Measurements from ENCODE around the gene CITED4. TPM values are rescaled to one million over a fixed set of nuclear protein-coding genes. Genes with fewer than 3 reads are reported as not detected.

The CITED4 gene
- total RNA-seq, 2 donors from 2014 or later, result 8.3 to 9.5 TPM

DNA sequence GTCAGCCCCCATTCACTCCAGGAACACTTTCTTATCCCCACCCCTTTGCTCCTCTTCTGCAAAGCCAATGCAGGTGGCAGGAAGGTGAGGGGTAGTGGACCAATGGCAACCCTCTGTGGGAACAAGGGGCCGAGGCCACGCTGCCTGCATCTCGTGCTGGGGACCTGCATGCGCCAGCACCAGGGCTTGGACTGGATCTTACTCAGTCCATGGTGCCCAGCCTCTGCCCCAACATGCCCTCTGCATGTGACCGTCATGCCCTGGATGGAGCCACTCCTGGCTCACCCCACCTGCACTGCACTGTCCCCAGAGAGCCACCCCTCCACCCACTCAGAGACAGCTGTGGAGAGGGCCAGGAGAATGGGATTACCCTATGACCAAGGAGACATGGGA is 22.2 kb downstream of the CITED4 start:
- intact Hi-C loops (cut with DNase I), result loop anchor here in 1 of 2 donors (10.0 kb wide), 2 partner anchors 215 to 235 kb away; no protein-coding TSS in a partner anchor
- DNase-seq (ENCODE audit: low spot score), result peak; percentile 73

DNA sequence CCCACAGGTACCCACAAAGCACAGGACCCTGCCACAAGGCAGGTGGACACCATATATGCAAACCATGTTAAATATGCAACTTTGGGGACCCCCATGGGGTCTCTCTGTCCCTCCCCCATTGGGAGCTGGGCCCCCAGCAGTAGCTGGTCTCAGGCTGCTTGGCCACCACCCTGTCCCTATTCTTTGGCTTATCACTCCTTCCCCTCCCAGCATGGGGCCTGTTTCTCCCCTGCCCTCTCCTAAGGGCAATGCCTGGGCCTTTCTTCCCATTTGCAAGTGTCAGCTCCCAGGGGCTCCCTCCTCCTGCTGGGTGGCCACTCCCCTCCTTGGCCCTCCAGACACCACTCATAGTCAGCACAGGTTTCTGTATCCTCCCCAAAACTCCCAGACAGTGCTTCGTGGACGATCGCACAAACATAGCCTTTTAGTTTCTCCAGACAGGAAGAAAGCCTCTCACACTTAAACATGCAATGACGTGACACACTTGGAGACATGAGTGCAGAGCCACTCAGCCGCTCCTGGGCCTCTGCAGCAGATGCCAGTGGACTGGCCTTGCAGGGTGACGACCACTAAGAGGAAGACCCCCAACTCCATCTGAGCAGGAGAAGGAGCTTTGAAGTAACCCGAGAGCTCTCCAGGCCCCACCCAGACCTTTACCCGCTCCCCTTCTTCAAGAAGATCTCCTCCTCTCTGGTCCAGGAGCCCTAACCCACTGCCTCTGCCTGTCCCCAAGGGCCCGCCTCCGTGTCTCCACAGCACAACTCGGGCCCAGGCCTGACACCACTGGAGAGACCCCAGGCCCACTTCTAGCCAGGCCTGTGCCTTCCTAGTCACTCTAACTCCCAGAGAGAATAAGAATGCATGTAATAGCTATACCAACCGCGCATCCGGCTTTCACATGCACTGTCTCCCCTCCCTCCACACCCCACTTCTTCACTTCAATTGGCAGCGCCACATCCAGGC is 22.9 kb downstream of the CITED4 start:
- intact Hi-C loops (cut with DNase I), result loop anchor here in 1 of 2 donors (10.0 kb wide), 1 partner anchor 214 kb away; no protein-coding TSS in a partner anchor
- DNase-seq (ENCODE audit: low spot score), result peak; percentile 56

DNA sequence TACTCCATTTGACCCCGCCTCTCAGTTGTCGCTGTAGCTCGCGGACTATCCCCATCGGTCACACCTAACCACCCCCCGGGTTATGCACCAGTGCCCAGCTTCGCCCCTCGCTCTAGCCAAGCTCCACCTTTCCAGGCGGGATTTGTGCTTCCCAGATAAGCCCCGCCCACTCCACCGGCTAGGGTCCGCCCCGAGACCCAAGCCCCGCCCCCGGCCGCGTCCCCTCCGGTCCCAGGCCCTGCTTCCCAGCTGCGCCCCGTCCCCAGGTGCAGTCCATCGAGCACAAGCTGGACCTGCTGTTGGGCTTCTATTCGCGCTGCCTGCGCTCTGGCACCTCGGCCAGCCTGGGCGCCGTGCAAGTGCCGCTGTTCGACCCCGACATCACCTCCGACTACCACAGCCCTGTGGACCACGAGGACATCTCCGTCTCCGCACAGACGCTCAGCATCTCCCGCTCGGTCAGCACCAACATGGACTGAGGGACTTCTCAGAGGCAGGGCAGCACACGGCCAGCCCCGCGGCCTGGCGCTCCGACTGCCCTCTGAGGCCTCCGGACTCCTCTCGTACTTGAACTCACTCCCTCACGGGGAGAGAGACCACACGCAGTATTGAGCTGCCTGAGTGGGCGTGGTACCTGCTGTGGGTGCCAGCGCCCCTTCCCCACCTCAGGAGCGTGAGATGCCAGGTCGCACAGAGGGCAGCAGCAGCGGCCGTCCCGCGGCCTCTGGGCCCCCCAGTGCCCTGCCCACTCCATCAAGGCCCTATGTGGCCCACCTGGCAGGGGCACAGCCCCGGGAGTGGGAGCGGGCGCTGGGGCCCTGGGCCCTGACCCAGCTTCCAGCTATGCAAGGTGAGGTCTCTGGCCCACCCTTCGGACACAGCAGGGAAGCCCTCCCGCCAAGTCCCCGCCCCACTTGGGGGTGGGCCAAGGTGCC is 23.9 kb downstream of the CITED4 start:
- intact Hi-C loops (cut with DNase I), result loop anchor here in 1 of 2 donors (10.0 kb wide), 1 partner anchor 214 kb away; no protein-coding TSS in a partner anchor
- DNase-seq (ENCODE audit: low spot score), result peak; percentile 71

- peak; percentile 82 for DNase-seq (ENCODE audit: low spot score)
- intact Hi-C loops (cut with DNase I), result loop anchor here in 1 of 2 donors (10.0 kb wide), 1 partner anchor 213 kb away; no protein-coding TSS in a partner anchor
These were observed 24.6 kb downstream of the CITED4 start for GRCh38 chr1:40837601-40838000.

DNA sequence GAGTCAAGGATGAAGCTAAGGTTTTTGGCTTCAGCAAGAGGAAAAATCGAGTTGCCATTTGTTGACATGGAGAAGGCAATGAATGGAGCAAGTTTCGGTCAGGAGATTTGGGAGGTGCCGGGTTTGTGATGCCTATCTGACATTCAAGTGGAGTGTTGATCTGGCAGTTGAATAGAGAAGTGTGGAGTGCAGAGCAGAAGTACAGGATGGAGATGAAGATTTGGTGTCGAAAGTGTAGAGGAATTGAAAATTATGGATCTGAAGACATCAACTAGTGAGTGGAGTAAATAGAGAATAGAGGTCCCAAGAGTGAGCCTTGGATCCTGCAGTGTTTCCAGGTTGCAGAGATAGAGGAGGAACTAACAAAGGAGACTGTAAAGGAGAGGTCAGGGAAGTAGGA is 25.9 kb downstream of the CITED4 start:
- DNase-seq (ENCODE audit: low spot score), result no peak
- intact Hi-C loops (cut with DNase I), result loop anchor here in 1 of 2 donors (10.0 kb wide), 1 partner anchor 211 kb away; no protein-coding TSS in a partner anchor

DNA sequence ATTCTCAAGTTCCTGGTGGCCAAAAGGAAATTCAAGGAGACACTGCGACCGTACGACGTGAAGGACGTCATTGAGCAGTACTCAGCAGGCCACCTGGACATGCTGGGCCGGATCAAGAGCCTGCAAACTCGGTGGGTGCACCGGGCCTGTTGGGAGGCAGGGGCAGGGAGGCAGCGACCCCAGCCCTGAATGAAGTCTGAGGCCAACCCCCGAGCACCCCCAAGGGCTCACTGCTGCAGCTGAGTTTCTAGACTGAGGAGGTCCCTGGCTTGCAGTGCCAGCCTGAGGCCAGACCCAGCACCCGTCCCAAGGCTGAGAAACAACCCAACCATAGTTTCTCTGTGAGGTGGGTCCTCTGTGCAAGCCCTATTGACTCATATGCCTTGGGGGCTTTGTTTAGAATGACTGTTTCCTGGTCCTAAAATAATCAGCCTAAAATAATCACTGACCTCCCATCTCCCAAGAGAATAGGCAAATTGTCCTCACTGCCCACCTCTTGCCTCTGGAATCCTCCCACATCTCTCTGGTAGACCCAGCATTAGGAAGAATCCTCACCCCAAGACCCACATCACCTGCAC is 27.1 kb downstream of the CITED4 start:
- intact Hi-C loops (cut with DNase I), result loop anchor here in 1 of 2 donors (10.0 kb wide), 1 partner anchor 210 kb away; no protein-coding TSS in a partner anchor
- peak; percentile 32 for DNase-seq (ENCODE audit: low spot score)

DNA sequence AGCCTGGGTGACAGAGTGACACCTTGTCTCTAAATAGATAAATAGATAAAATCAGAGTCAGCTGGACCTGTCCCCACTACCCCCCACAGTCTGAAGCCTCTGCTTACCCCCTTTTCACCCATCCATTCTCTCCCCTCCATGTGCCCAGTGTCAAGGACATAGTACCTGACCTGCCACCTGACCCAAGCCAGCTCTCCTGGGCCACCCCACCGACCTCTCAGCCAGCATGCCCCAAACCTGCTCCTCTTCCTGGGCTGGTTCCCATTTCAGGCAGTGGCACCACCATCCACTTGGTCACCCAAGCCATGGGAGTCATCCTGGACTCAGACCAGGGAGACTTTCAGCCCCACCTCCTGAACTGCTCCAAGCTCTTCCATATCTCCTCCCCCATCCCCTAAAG is 28.2 kb downstream of the CITED4 start:
- intact Hi-C loops (cut with DNase I), result loop anchor here in 1 of 2 donors (10.0 kb wide), 1 partner anchor 209 kb away; no protein-coding TSS in a partner anchor

GRCh38 chr1:40831001-40831732 is 31.0 kb downstream of the CITED4 start:
- DNase-seq (ENCODE audit: low spot score), result peak; percentile 76
- intact Hi-C loops (cut with DNase I), result loop anchor here in 1 of 2 donors (10.0 kb wide), 1 partner anchor 206 kb away; no protein-coding TSS in a partner anchor

More for the DNA sequence above, 28.2 kb downstream of the CITED4 start:
- DNase-seq (ENCODE audit: low spot score), result peak; percentile 62

GRCh38 chr1:40830419-40830943 is 31.7 kb downstream of the CITED4 start:
- intact Hi-C loops (cut with DNase I), result loop anchor here in 1 of 2 donors (10.0 kb wide), 1 partner anchor 206 kb away; no protein-coding TSS in a partner anchor
- peak; percentile 43 for DNase-seq (ENCODE audit: low spot score)

DNA sequence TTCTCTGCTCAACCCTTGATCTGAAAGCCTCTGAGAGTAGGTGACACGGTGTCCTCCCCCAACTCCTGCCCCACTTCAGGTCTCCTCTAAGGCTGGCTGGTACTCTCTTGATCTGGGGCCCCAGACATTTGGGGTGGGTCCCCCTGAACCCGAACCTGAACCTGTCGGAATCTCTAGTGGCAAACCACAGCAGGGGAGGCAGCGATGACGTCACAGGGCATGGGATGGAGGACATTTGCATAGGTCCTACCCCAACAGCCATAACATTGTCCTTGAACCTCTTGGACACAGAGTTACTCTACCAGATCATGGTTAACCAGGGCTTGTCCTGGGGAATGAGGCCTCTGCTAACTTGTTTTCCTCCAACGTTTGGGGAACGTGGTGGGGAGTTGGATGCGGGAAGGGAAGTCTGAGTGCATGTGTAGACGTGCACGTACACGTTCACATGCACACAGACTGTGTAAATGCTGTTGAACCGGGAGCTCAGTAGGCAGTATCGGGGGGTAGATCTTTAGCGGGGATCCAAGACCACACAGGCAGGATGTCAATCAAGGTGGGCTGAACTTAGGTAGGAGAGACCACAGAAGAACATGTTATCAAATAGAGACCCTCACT is 32.4 kb downstream of the CITED4 start:
- intact Hi-C loops (cut with DNase I), result loop anchor here (10.0 kb wide), 2 partner anchors 195 to 205 kb away; no protein-coding TSS in a partner anchor

GRCh38 chr1:40825996-40826395 is 36.2 kb downstream of the CITED4 start:
- intact Hi-C loops (cut with DNase I), result loop anchor here in 1 of 2 donors (1.0 to 10.0 kb wide), 2 partner anchors 36 to 191 kb away; no protein-coding TSS in a partner anchor

More for the DNA sequence above, 32.4 kb downstream of the CITED4 start:
- DNase-seq (ENCODE audit: low spot score), result peak; percentile 51

DNA sequence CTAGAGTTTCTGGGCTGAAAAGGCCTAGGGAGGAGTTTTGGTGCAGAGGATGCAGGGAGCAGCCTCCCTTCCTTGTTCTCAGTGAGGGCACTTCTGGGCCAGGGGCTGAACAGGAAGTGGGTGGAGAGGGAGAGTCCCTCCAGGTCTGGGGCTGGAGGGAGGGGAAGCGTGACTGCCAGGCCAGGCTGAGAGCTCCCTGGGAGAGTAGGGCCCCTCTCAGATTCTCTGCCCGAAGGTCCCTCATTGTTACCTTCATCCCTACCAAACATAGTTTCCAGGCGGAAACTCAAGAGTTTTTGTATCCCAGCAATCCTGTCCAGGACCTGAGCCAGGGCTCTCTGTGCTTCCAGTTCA is 36.8 kb downstream of the CITED4 start:
- intact Hi-C loops (cut with DNase I), result loop anchor here in 1 of 2 donors (10.0 kb wide), 1 partner anchor 191 kb away; no protein-coding TSS in a partner anchor
- no peak for DNase-seq (ENCODE audit: low spot score)

More at GRCh38 chr1:40825996-40826395, 36.2 kb downstream of the CITED4 start:
- no peak for DNase-seq (ENCODE audit: low spot score)

DNA sequence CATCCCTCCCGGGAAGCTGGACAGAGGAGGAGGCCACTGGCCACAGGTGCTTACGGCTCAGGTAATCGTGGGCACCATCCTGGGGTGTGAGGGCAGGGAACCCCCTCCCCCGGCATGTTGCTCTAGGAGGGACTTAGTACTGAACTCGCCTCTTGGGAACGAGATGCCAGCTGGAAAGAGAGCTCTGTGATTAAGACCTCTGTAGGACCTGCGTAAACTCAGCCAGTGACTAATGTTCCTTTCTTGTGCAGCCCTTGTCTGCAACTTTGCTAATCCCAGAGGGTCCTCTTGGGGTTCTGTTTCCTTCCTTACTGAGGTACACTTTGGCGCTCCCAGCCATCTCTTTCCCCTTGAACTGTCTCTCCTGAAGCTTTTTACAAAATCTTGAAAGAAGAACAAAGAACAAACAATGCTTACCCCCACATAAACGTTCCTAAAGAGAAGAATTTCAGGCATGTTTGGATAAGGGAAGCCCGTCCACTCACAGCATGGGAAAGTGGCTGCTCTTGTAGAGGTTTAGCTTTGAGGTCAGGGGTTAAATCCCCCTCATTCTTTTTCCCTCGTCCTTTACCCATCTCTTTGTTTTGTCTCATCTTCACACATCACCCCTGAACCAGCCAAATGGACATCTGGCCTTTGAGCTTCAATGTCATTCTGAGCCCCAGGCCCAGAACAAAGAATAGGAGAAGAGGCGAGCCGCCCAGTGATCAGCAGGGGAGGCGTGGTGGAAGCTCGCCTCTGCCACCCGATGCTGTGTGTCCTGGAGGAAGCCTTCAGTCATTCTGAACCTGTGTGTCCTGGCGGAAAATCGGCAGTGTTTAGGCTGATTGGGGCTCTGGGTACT is 37.4 kb downstream of the CITED4 start:
- intact Hi-C loops (cut with DNase I), result loop anchor here in 1 of 2 donors (10.0 kb wide), 1 partner anchor 190 kb away; no protein-coding TSS in a partner anchor
- no peak for DNase-seq (ENCODE audit: low spot score)

DNA sequence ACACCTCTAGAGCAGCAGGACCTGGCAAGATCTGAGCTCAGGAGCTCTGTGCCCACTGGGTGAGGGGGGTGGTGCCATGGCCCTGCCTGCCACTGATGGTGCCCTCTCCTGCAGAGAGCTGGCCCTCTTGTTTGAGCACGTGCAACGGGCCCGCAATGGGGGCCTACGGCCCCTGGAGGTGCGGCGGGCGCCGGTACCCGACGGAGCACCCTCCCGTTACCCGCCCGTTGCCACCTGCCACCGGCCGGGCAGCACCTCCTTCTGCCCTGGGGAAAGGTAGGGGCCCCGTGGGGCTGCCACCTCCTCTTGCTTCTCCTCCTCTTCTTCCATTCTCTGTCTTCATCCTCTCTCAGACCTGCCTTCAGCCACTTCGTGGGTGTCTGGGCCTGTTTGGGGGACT is 38.2 kb downstream of the CITED4 start:
- intact Hi-C loops (cut with DNase I), result loop anchor here in 1 of 2 donors (10.0 kb wide), 1 partner anchor 189 kb away; no protein-coding TSS in a partner anchor

GRCh38 chr1:40823345-40823744 is 38.8 kb downstream of the CITED4 start:
- no peak for DNase-seq (ENCODE audit: low spot score)
- intact Hi-C loops (cut with DNase I), result loop anchor here in 1 of 2 donors (10.0 kb wide), 1 partner anchor 189 kb away; no protein-coding TSS in a partner anchor

More for the DNA sequence above, 38.2 kb downstream of the CITED4 start:
- DNase-seq (ENCODE audit: low spot score), result no peak

DNA sequence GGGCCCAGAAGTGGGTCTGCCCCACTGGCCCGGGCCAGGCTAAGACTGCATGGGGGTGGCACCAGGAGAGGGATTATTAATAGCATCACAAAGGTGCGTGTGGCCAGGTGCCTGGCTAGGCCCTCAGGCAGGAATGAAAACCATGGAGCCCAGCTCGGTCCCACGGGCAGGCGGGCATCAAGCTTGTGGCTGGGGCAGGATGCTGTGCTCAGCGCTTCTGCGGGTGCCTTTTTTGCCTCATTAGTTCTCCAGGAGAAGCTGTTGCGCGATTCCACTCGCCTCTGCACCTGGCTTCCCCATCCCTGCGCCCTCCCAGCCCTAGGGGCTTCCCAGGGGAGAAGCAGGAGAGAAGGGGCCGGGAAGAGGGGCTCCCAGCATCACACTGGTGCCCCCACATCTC is 39.3 kb downstream of the CITED4 start:
- intact Hi-C loops (cut with DNase I), result loop anchor here in 1 of 2 donors (10.0 kb wide), 1 partner anchor 188 kb away; no protein-coding TSS in a partner anchor
- no peak for DNase-seq (ENCODE audit: low spot score)

Measured in posterior vena cava (tissue), 2 donors.